Natural killer cell (primary cell): Measurements from ENCODE around the gene RDH11. TPM values are rescaled to one million over a fixed set of nuclear protein-coding genes. Genes with fewer than 3 reads are reported as not detected.
A peak's percentile ranks its signal among the peaks of the same experiment; 100 is the strongest.

Experiments used
- ATAC-seq, 3 donors: fragments of 150-1000 bp in 2 of 3; fragments of 200-7000 bp in 1 of 3; cut with Tn5 transposase; 1 replicate in 1 of 3; 2 replicates in 2 of 3; pipeline ENCODE4 v1.10.0; 2021; ENCODE audit warnings: mild to moderate bottlenecking in 2 of 3, moderate library complexity in 2 of 3
- DNase-seq, 2 donors: peaks; one replicate each; pipeline versions ENCODE4 v3.0.0 to v3.0.0-alpha.2; 2013 to 2021; ENCODE audit warnings: mixed read lengths in 1 of 2
- H3K27ac ChIP-seq: one replicate; pipeline ENCODE4 v1.5.1; 2013; ENCODE audit warnings: mild to moderate bottlenecking, low read length
- H3K27me3 ChIP-seq: one replicate; pipeline ENCODE4 v1.6.1; 2013; ENCODE audit warnings: low read length; ENCODE audit not compliant: control insufficient read depth, insufficient read depth
- H3K36me3 ChIP-seq: one replicate; pipeline ENCODE4 v1.6.1; 2013; ENCODE audit warnings: low read length; ENCODE audit not compliant: control insufficient read depth, insufficient read depth
- H3K4me1 ChIP-seq: one replicate; pipeline ENCODE4 v1.6.1; 2013; ENCODE audit warnings: low read length; ENCODE audit not compliant: control insufficient read depth, insufficient read depth
- H3K4me3 ChIP-seq: one replicate; pipeline ENCODE4 v1.5.1; 2013; ENCODE audit warnings: low read length
- H3K9me3 ChIP-seq: one replicate; pipeline ENCODE4 v1.6.1; 2013; ENCODE audit warnings: low read length; ENCODE audit not compliant: control insufficient read depth, insufficient read depth
- H3K27ac Mint-ChIP-seq, 2 donors: one replicate each; pipeline ENCODE4 v1.8.0; 2022; ENCODE audit warnings: mild to moderate bottlenecking in 2 of 2, mixed read lengths in 2 of 2, moderate library complexity in 1 of 2
- H3K27me3 Mint-ChIP-seq, 2 donors: one replicate each; pipeline ENCODE4 v1.8.0; 2022; ENCODE audit warnings: low read depth in 2 of 2, mixed read lengths in 2 of 2
- H3K36me3 Mint-ChIP-seq: one replicate; pipeline ENCODE4 v1.8.0; 2022; ENCODE audit warnings: mixed read lengths
- H3K4me1 Mint-ChIP-seq, 2 donors: one replicate each; pipeline ENCODE4 v1.8.0; 2022; ENCODE audit warnings: mixed read lengths in 2 of 2
- H3K4me3 Mint-ChIP-seq: one replicate; pipeline ENCODE4 v1.8.0; 2022; ENCODE audit warnings: mild to moderate bottlenecking, moderate library complexity, mixed read lengths
- H3K9me3 Mint-ChIP-seq, 2 donors: one replicate each; pipeline ENCODE4 v1.8.0; 2022; ENCODE audit warnings: mixed read lengths in 2 of 2
- CTCF ChIP-seq: fragments of 200-600 bp; IDR thresholded peaks from one replicate; pipeline ENCODE4 v1.8.0; 2022; ENCODE audit warnings: antibody characterized with exemption
- WGBS: methylation state at CpG from one replicate; pipeline ENCODE4 v1.1.7; 2013; ENCODE audit warnings: missing lambda C conversion rate; ENCODE audit not compliant: insufficient coverage; 5-methylcytosine and 5-hydroxymethylcytosine counted together
- intact Hi-C: fragments of 100-400 bp; cut with micrococcal nuclease; formaldehyde crosslinking; loops from one replicate; pipeline ENCODE4 v1.14.2; 2022
- total RNA-seq, 4 donors: library from RNA; stranded (reverse); fragments of 120-200 nt in 1 of 4; gene quantifications; one replicate each; pipeline versions ENCODE4 v1.2.3 to v1.2.4, GENCODE V29; 2013 to 2022

RDH11 gene
- total RNA-seq, 3 donors from 2014 or later (not counting 1 experiment from before 2014, with no cell fraction given) = 26.5 to 37.4 (median 33.6) TPM

- no peak overlapping the region for H3K27ac ChIP-seq
- Mint-ChIP-seq H3K4me3 (peak overlapping the region; percentile 93), H3K27ac (peak overlapping the region; percentile 85 to 89), H3K4me1 (peaks cover 42 to 49% of the 10 kb centered on the region in 2 donors), H3K27me3 (no peaks in the 10 kb centered on the region), H3K9me3 (no peaks in the 10 kb centered on the region), H3K36me3 (no peaks in the 10 kb centered on the region)
- 83% methylated on average over 5 of the region's 5 CpGs for WGBS
- H3K27me3 ChIP-seq = no peaks in the 10 kb centered on the region
- no peaks in the 10 kb centered on the region for H3K9me3 ChIP-seq
- peaks cover 3% of the 10 kb centered on the region for H3K36me3 ChIP-seq
- peaks cover 39% of the 10 kb centered on the region for H3K4me1 ChIP-seq
- no peak for TF ChIP-seq CTCF
- H3K4me3 ChIP-seq = peak overlapping the region; percentile 80
- ATAC-seq (no peak), DNase-seq (no peak)
- intact Hi-C loops = no loop called here
These were observed 22.1 kb downstream of the RDH11 start for GRCh38 chr14:67673451-67673850.

GRCh38 chr14:67668559-67668958 lies 27.0 kb downstream of the RDH11 start:
- Mint-ChIP-seq H3K4me1 (peaks cover 74 to 81% of the 10 kb centered on the region in 2 donors), H3K27me3 (no peaks in the 10 kb centered on the region), H3K9me3 (no peaks in the 10 kb centered on the region), H3K4me3 (peak overlapping the region; percentile 29), H3K36me3 (no peaks in the 10 kb centered on the region), H3K27ac (peak overlapping the region; percentile 85 to 86)
- H3K27me3 ChIP-seq = no peaks in the 10 kb centered on the region
- no peaks in the 10 kb centered on the region for H3K9me3 ChIP-seq
- peak overlapping the region; percentile 63 for H3K27ac ChIP-seq
- H3K4me1 ChIP-seq = peaks cover 40% of the 10 kb centered on the region
- H3K36me3 ChIP-seq = no peaks in the 10 kb centered on the region
- peak; percentile 88 to 93 (median 92) for ATAC-seq
- DNase-seq = peak in 1 of 2 donors; percentile 55
- intact Hi-C loops = loop anchor here (5.0 kb wide), 1 partner anchor 34 kb away; the partner anchor contains the start of gene RDH12
- TF ChIP-seq CTCF = no peak
- no peak overlapping the region for H3K4me3 ChIP-seq

- H3K36me3 ChIP-seq = no peaks in the 10 kb centered on the region
- TF ChIP-seq CTCF = peak; percentile 65
- H3K9me3 ChIP-seq = no peaks in the 10 kb centered on the region
- peak; percentile 59 to 67 (median 65) for ATAC-seq
- WGBS = 38% methylated on average over 1 of the region's 1 CpG
- no peaks in the 10 kb centered on the region for H3K9me3 Mint-ChIP-seq
- no peak overlapping the region for H3K4me3 ChIP-seq
- H3K27me3 ChIP-seq = no peaks in the 10 kb centered on the region
- no peaks in the 10 kb centered on the region for H3K36me3 Mint-ChIP-seq
- peaks cover 23% of the 10 kb centered on the region for H3K4me1 ChIP-seq
- peak in 1 of 2 donors; percentile 78 for DNase-seq
- intact Hi-C loops = loop anchor here (1.0 to 5.0 kb wide), 4 partner anchors 35 to 240 kb away; partner anchors contain the start of gene RDH12
- H3K27ac ChIP-seq = peak overlapping the region; percentile 15
- peak overlapping the region; percentile 35 for H3K4me3 Mint-ChIP-seq
- peak overlapping the region; percentile 85 to 86 for H3K27ac Mint-ChIP-seq
- no peaks in the 10 kb centered on the region for H3K27me3 Mint-ChIP-seq
- H3K4me1 Mint-ChIP-seq = peaks cover 68 to 80% of the 10 kb centered on the region in 2 donors
These were observed 28.7 kb downstream of the RDH11 start for GRCh38 chr14:67666750-67667449.
